Testis (tissue), 3 donors: ENCODE measurements around the gene LMBR1L. TPM values are rescaled to one million over a fixed set of nuclear protein-coding genes. Genes with fewer than 3 reads are reported as not detected.
"Not testable (repeated sequence)": the region's sequence is repeated elsewhere in the genome, so short reads cannot be mapped to it uniquely, and the experiment has no call there.

Experiments
- DNase-seq: peaks from one replicate; pipeline ENCODE4 v3.0.0-alpha.2; 2019
- H3K27ac ChIP-seq, 2 donors: fragments of 200-600 bp; sonication (generic); one replicate each; pipeline ENCODE4 v1.5.1; 2019
- H3K27me3 ChIP-seq: fragments of 200-600 bp; sonication (generic); one replicate; pipeline ENCODE4 v1.5.1; 2019
- H3K36me3 ChIP-seq: fragments of 200-600 bp; sonication (generic); one replicate; pipeline ENCODE4 v1.5.1; 2017; ENCODE audit warnings: low read depth; ENCODE audit errors: missing control alignments
- H3K4me1 ChIP-seq: fragments of 200-600 bp; sonication (generic); one replicate; pipeline ENCODE4 v1.5.1; 2019
- H3K4me3 ChIP-seq, 2 donors: fragments of 200-600 bp; sonication (generic); one replicate each; pipeline ENCODE4 v1.5.1; 2017 to 2019
- H3K9me3 ChIP-seq: fragments of 200-600 bp; sonication (generic); one replicate; pipeline ENCODE4 v1.5.1; 2017
- CTCF ChIP-seq, 3 experiments: fragments of 450-650 bp in 2 of 3; fragments of 200-600 bp in 1 of 3; sonication (generic) in 1 of 3; IDR thresholded peaks; one replicate each; pipeline ENCODE4 v1.5.1; 2016 to 2019; ENCODE audit warnings: antibody characterized with exemption in 3 of 3, mild to moderate bottlenecking in 2 of 3, moderate library complexity in 1 of 3
- POLR2A ChIP-seq: fragments of 450-650 bp; IDR thresholded peaks from one replicate; pipeline ENCODE4 v1.6.1; 2017; ENCODE audit warnings: antibody characterized with exemption, mild to moderate bottlenecking, moderate library complexity
- WGBS, 2 donors: methylation state at CpG; one replicate each; pipeline ENCODE4 v1.1.5; 2018; 5-methylcytosine and 5-hydroxymethylcytosine counted together
- intact Hi-C: fragments of 100-400 bp; cut with DNase I; formaldehyde crosslinking; loops from one replicate; pipeline ENCODE4 v1.15.1; 2023; ENCODE audit warnings: low total_unique reads
- polyA plus RNA-seq: library from polyadenylated mRNA; stranded (reverse); fragments of 350-450 nt; fragmentation: Illumina TruSeq; extraction: RNeasy Lipid Tissue Mini Kit (QIAGEN cat#74804); gene quantifications from one replicate; pipeline ENCODE4 v1.2.3, GENCODE V29; 2014; ENCODE audit warnings: low read depth, low replicate concordance; ENCODE audit not compliant: insufficient read depth
- total RNA-seq, 2 donors: library from RNA; depleted of rRNA; stranded (reverse); fragments of >200 nt; gene quantifications; one replicate each; pipeline ENCODE4 v1.2.3, GENCODE V29; 2016

Gene LMBR1L
- total and polyA plus RNA-seq, 3 donors from 2014 or later, result 178 to 265 (median 223) TPM

GRCh38 chr12:49146406-49146805, 35.8 kb upstream of the LMBR1L start:
- intact Hi-C loops, result no loop called here
- TF ChIP-seq CTCF (IDR thresholded peaks at IDR 0.05), result no peak
- no peak for TF ChIP-seq POLR2A
- WGBS, 2 donors, result 94 to 100% methylated on average over 1 of the region's 1 CpG
- no peaks in the 10 kb centered on the region for H3K27me3 ChIP-seq
- no peak for DNase-seq
- H3K36me3 ChIP-seq, result no peaks in the 10 kb centered on the region
- H3K9me3 ChIP-seq, result no peaks in the 10 kb centered on the region
- H3K4me1 ChIP-seq, result no peaks in the 10 kb centered on the region
- H3K4me3 ChIP-seq, result no peak overlapping the region
- no peak overlapping the region for H3K27ac ChIP-seq

- H3K27me3 ChIP-seq, result no peaks in the 10 kb centered on the region
Observed at GRCh38 chr12:49144384-49144783, 33.7 kb upstream of the LMBR1L start.

GRCh38 chr12:49138999-49139398, 28.4 kb upstream of the LMBR1L start:
- intact Hi-C loops, result no loop called here
- Histone ChIP-seq H3K4me3 (no peak overlapping the region), H3K9me3 (no peaks in the 10 kb centered on the region), H3K36me3 (no peaks in the 10 kb centered on the region), H3K4me1 (no peaks in the 10 kb centered on the region), H3K27me3 (no peaks in the 10 kb centered on the region), H3K27ac (no peak overlapping the region)
- WGBS, 2 donors, result 89 to 91% methylated on average over 2 of the region's 2 CpGs
- no peak for DNase-seq
- no peak for TF ChIP-seq CTCF (IDR thresholded peaks at IDR 0.05)
- no peak for TF ChIP-seq POLR2A

More at GRCh38 chr12:49144384-49144783, 33.7 kb upstream of the LMBR1L start:
- Histone ChIP-seq H3K4me3 (no peak overlapping the region), H3K9me3 (no peaks in the 10 kb centered on the region), H3K36me3 (no peaks in the 10 kb centered on the region), H3K4me1 (no peaks in the 10 kb centered on the region), H3K27ac (no peak overlapping the region)
- WGBS, 2 donors, result 60 to 82% methylated on average over 2 of the region's 2 CpGs
- no peak for DNase-seq
- TF ChIP-seq POLR2A (no peak), CTCF (IDR thresholded peaks at IDR 0.05) (no peak)
- intact Hi-C loops, result no loop called here

- WGBS, 2 donors, result 49 to 51% methylated on average over 2 of the region's 2 CpGs
- Histone ChIP-seq H3K4me3 (no peak overlapping the region), H3K36me3 (no peaks in the 10 kb centered on the region), H3K27ac (no peak overlapping the region), H3K9me3 (no peaks in the 10 kb centered on the region), H3K27me3 (no peaks in the 10 kb centered on the region), H3K4me1 (no peaks in the 10 kb centered on the region)
- DNase-seq, result peak; percentile 55
- intact Hi-C loops, result no loop called here
- TF ChIP-seq CTCF (IDR thresholded peaks at IDR 0.05) (no peak), POLR2A (no peak)
Observed at GRCh38 chr12:49138587-49138986, 27.9 kb upstream of the LMBR1L start.

GRCh38 chr12:49137476-49137875, 26.8 kb upstream of the LMBR1L start:
- no peak overlapping the region for H3K4me3 ChIP-seq
- intact Hi-C loops, result no loop called here
- H3K4me1 ChIP-seq, result peaks cover 6% of the 10 kb centered on the region
- H3K27me3 ChIP-seq, result no peaks in the 10 kb centered on the region
- no peak for DNase-seq
- WGBS, 2 donors, result 72 to 74% methylated on average over 1 of the region's 1 CpG
- peak overlapping the region; percentile 31 to 85 for H3K27ac ChIP-seq
- no peaks in the 10 kb centered on the region for H3K9me3 ChIP-seq
- no peaks in the 10 kb centered on the region for H3K36me3 ChIP-seq
- TF ChIP-seq CTCF (IDR thresholded peaks at IDR 0.05) (no peak), POLR2A (no peak)

- Histone ChIP-seq H3K4me1 (peaks cover 11% of the 10 kb centered on the region), H3K27ac (peak overlapping the region; percentile 31 to 85)
- H3K36me3 ChIP-seq, DNase-seq, H3K27me3 ChIP-seq, H3K9me3 ChIP-seq, H3K4me3 ChIP-seq, intact Hi-C loops: not testable (repeated sequence)
- WGBS, 2 donors, result 85 to 88% methylated on average over 3 of the region's 3 CpGs
Observed at GRCh38 chr12:49136997-49137396, 26.4 kb upstream of the LMBR1L start.
